HepG2 (cell line): Measurements from ENCODE around the gene IL17RC. TPM values are rescaled to one million over a fixed set of nuclear protein-coding genes. Genes with fewer than 3 reads are reported as not detected.

ENCODE experiments used
- AGO2 ChIP-seq: fragments of 200-400 bp; formaldehyde crosslinking; optimal IDR thresholded peaks from 2 replicates; pipeline ENCODE3; 2017; ENCODE audit warnings: mild to moderate bottlenecking, low read depth, low read length, moderate library complexity
- AKNA ChIP-seq: sonication (generic); formaldehyde crosslinking; IDR thresholded peaks from 2 replicates; pipeline ENCODE4 v1.4.0; 2020; ENCODE audit warnings: missing genetic modification reagents, borderline replicate concordance
- CEBPB ChIP-seq: IDR thresholded peaks from 2 replicates; pipeline ENCODE4 v1.6.1; 2011; ENCODE audit warnings: low read depth, low read length, improper control_type of control experiment, borderline replicate concordance
- NCOA2 ChIP-seq: sonication (generic); formaldehyde crosslinking; IDR thresholded peaks from 2 replicates; pipeline ENCODE4 v1.8.0; 2022; ENCODE audit warnings: inconsistent platforms
- NR2F6 ChIP-seq, 2 experiments: IDR thresholded peaks; 2 replicates each; pipeline ENCODE4 v1.6.1; 2016; ENCODE audit warnings: antibody characterized with exemption in 1 of 2, mild to moderate bottlenecking in 1 of 2
- PATZ1 ChIP-seq: sonication (generic); formaldehyde crosslinking; IDR thresholded peaks from 2 replicates; pipeline ENCODE4 v1.4.0; 2020; ENCODE audit warnings: missing genetic modification reagents
- PAXIP1 ChIP-seq: sonication (generic); formaldehyde crosslinking; conservative IDR thresholded peaks from 2 replicates; pipeline ENCODE4 v1.4.0; 2020; ENCODE audit warnings: mild to moderate bottlenecking, missing genetic modification reagents, moderate library complexity
- SIN3A ChIP-seq: IDR thresholded peaks from 2 replicates; pipeline ENCODE4 v1.6.1; 2011; ENCODE audit warnings: low read depth, mild to moderate bottlenecking, control low read depth, low read length, borderline replicate concordance
- SMC3 ChIP-seq: IDR thresholded peaks from 2 replicates; pipeline ENCODE4 v1.6.1; 2011; ENCODE audit warnings: low read length, improper control_type of control experiment
- ZBTB39 ChIP-seq: sonication (generic); formaldehyde crosslinking; IDR thresholded peaks from 2 replicates; pipeline ENCODE4 v1.5.0; 2020; ENCODE audit warnings: missing genetic modification reagents
- ZNF773 ChIP-seq: sonication (generic); formaldehyde crosslinking; IDR thresholded peaks from 2 replicates; pipeline ENCODE4 v1.4.0; 2020; ENCODE audit warnings: missing genetic modification reagents, borderline replicate concordance
- ZNF784 ChIP-seq: sonication (generic); formaldehyde crosslinking; IDR thresholded peaks from 2 replicates; pipeline ENCODE4 v1.5.1; 2020; ENCODE audit warnings: missing genetic modification reagents, mild to moderate bottlenecking, borderline replicate concordance
- ZSCAN21 ChIP-seq: sonication (generic); formaldehyde crosslinking; IDR thresholded peaks from 2 replicates; pipeline ENCODE4 v1.8.0; 2022; ENCODE audit warnings: mild to moderate bottlenecking, missing genetic modification reagents, moderate library complexity, borderline replicate concordance
- polyA plus RNA-seq, 8 experiments: library from polyadenylated mRNA; depleted of rRNA in 3 of 8; stranded (reverse) in 7 of 8; unstranded in 1 of 8; fragments of >200 nt; fragmentation: Illumina TruSeq in 4 of 8; extraction: Trizol in 4 of 8; gene quantifications; 2 replicates each; pipeline versions ENCODE4 v1.2.1 to v1.2.3, GENCODE V29; 2011 to 2016; ENCODE audit warnings: low read depth in 4 of 8, missing spikeins in 1 of 8, mixed read lengths in 1 of 8; ENCODE audit not compliant: insufficient read depth in 1 of 8
- total RNA-seq, 5 experiments: library from RNA; depleted of rRNA; stranded (reverse); fragments of >200 nt; fragmentation: Illumina TruSeq; extraction: Trizol; gene quantifications; 2 replicates each; pipeline ENCODE4 v1.2.3, GENCODE V29; 2016; ENCODE audit warnings: low read depth in 1 of 5

The IL17RC gene
- total and polyA plus RNA-seq, 2 of the 13 experiments (the other 11 are each of a cell fraction or from before 2014, with no cell fraction given), result 20.7 to 24.0 TPM

- TF ChIP-seq PAXIP1 (CRISPR knock-in tag) (peak; percentile 28; the same call in 1 of the 2 replicates), PATZ1 (CRISPR knock-in tag) (0 out of 2 replicates have a peak, but pooled peaks have one; percentile 15), NR2F6 (IDR thresholded peaks at IDR 0.05) (no peak), NR2F6 (CRISPR knock-in tag; IDR thresholded peaks at IDR 0.05) (0 out of 2 replicates have a peak, but pooled peaks have one; percentile 24), CEBPB (0 out of 2 replicates have a peak, but pooled peaks have one; percentile 6), ZNF784 (CRISPR knock-in tag) (no peak), SMC3 (no peak), ZBTB39 (CRISPR knock-in tag) (no peak), ZSCAN21 (CRISPR knock-in tag) (no peak), SIN3A (peak; percentile 72; the same call in 1 of the 2 replicates), AGO2 (no peak), NCOA2 (CRISPR knock-in tag) (no peak), AKNA (CRISPR knock-in tag) (no peak), ZNF773 (CRISPR knock-in tag) (no peak)
These were observed 60.1 kb downstream of the IL17RC start (continued) for GRCh38 chr3:9976721-9977709.
